ENCODE measurements around the gene SMIM45.

The SMIM45 gene

DNA sequence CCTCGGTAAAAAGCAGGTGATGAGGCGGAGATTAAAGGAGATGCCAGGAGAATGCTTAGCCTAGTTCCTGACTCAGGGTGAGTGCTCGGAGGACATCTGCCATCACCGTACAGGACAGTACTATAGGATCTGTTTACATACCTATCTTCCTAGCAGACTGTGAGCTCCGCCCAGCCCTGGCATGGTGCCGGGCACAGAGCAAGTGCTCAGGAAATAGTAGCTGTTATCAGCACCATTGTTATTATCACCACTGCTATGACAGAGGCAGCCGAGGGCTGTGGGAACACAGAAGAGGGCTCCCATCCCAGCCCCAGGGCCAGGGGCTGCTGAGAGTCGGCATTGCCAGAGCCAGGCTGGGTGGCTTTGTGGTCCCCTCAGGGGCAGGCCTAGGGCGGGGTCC, 16.7 kb downstream of the SMIM45 start:
- DNase-seq (no peak), ATAC-seq (no peak)
- H3K27ac Mint-ChIP-seq = no peak overlapping the region
- peaks cover 28% of the 10 kb centered on the region for H3K27me3 Mint-ChIP-seq
- no peaks in the 10 kb centered on the region for H3K4me1 Mint-ChIP-seq
- no peak overlapping the region for H3K4me3 Mint-ChIP-seq
- H3K9me3 Mint-ChIP-seq = no peaks in the 10 kb centered on the region

DNA sequence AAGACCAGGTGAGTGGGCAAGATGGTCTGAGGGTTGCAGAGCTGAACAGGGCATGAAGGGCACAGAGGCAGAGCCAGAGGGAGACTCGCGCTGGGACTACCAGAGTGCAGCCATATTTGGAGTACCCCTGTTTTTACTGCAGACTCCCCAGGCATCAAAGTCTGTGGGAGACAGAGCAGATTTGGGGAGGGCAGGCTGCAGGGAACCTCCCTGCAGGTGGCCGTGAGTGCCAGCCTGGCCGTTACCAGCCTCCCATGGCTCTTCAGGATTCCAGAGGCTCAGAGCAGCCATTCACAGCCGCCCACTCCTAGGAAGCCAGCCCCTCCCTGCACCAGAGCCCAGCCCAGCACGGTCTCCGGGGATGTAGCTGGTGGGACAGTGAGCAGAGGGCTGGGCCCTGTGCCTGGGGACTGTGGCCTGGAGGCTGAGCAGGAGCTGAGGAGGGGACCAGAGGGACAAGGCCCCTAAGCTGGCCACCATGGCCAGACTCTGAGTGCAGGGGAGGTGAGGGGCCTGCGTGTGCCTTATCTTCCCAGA, 17.2 kb downstream of the SMIM45 start, which contains the start of gene SEPTIN3:
SEPTIN3 (plus strand) TSS at position 334 of the 537 bp plus-strand sequence. CDS start 2,050 bp downstream, outside the sequence.
- Mint-ChIP-seq H3K9me3 (no peaks in the 10 kb centered on the region), H3K4me3 (no peak within 1 kb of the TSS), H3K27ac (peak within 1 kb of the TSS in 1 of 2 donors; percentile 22), H3K27me3 (peaks cover 31% of the 10 kb centered on the region), H3K4me1 (no peaks in the 10 kb centered on the region)
- ATAC-seq = no peak
- no peak for DNase-seq

DNA sequence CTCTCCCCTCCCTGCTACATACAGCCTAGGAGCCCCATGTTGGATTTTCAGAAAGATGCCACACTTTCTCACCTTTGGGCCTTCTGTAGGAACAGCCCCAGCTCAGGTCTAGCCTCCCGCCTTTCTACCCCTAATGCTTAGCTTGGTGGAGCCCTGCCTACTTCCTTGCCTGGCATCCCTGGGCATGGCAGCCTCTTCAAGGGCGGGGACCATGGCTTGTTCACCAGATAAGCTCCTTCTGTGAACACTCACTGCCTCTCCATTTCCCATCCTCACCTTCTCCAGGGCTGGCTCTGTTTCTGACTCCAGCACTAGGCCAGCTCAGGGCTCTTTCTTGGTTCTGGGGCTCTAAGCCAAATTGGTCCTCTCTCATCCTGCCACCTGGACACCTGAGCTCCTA, 18.7 kb downstream of the SMIM45 start:
- H3K9me3 Mint-ChIP-seq = no peaks in the 10 kb centered on the region
- peaks cover 45% of the 10 kb centered on the region for H3K27me3 Mint-ChIP-seq
- H3K4me1 Mint-ChIP-seq = no peaks in the 10 kb centered on the region
- no peak overlapping the region for H3K4me3 Mint-ChIP-seq
- DNase-seq (no peak), ATAC-seq (no peak)
- H3K27ac Mint-ChIP-seq = no peak overlapping the region

DNA sequence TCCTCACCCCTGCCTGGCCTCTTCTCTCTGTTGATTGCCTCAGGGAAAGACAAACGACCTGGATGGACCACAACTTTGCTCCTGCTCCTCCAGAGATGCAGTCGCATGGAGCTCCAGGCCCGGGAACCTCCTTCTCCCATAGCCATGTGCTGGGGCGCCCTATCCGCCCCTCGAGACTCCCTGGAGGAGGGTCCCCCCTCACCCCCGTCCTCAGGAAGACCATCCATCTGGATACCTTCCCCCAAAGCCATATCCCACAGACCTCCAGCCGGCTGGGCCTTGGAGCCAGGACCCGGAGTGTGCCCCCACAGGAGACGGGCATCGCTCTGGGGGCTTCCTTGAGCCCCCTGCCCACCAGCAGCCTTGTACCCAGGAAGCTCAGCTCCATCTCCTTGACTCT, 19.5 kb downstream of the SMIM45 start:
- Mint-ChIP-seq H3K27me3 (peaks cover 53% of the 10 kb centered on the region), H3K4me3 (no peak overlapping the region), H3K27ac (no peak overlapping the region), H3K9me3 (no peaks in the 10 kb centered on the region), H3K4me1 (peaks cover 7% of the 10 kb centered on the region)
- DNase-seq (no peak), ATAC-seq (no peak)

DNA sequence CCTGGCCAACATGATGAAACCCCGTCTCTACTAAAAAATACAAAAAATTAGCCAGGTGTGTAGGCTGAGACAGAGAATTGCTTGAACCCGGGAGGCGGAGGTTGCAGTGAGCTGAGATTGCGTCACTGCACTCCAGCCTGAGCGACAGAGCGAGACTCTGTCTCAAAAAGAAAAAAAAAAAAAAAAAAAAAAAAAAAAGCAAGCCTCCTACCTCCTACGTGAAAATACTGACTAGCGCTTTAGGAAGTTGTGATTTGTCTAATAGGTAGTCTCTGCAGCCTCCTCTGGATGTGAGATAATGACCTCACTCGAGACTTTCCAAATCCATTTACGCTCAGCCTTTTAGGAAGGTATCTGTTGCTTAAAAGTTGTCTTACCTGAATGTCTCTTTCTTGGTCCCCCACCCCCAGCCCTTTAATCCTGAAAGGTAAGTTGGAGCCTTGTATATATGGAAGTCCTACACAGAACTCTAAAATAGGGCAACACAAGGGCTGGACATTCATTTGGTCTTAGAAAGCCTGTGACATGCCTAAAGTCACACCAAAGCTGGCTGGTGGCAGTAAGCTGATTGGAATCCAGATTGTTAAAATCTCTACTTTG, 22.8 kb downstream of the SMIM45 start:
- Mint-ChIP-seq H3K4me3 (no peak overlapping the region), H3K4me1 (peaks cover 7% of the 10 kb centered on the region)
- ATAC-seq = no peak

DNA sequence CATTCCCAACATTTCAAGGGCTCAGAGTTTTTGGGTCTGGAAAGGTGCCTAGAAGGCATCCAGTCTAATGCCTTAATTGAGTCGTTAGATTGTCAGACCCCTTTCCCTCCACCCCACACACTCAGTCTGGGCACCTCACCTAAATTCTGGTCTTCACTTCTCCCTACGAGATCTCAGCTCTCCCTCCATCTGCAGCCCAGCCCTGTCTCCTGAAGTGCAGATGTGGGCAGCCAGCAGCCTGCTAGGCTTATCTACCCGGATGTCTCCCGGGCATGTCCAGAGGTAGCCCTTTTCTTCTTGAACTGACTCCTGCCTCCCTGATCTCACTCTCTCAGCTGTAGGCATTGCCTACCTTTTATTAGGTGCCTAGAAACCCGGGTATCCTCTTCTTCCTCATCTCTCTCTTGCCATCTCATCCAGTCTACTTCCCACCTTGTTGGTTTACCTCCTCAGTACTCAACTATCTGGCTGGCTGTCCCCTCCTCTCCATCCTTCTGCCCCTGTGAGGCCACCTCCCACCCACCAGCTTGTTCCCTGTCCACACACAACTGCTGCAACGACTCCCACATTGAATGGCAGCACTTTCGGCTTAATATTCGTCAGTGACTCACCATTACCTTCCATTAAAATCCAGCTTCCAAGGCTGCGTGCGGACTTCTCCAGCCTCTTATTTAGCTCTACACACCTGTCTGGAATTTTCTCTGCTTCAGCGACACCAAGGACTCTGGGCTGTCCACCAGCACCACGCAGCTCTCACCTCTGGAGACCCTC, 23.5 kb downstream of the SMIM45 start:
- Mint-ChIP-seq H3K4me1 (peaks cover 7% of the 10 kb centered on the region), H3K4me3 (peak overlapping the region; percentile 43 to 59), H3K9me3 (no peaks in the 10 kb centered on the region), H3K27me3 (peaks cover 82% of the 10 kb centered on the region), H3K27ac (peak overlapping the region in 1 of 2 donors; percentile 31)
- no peak for DNase-seq
- ATAC-seq = no peak

More for the DNA sequence above, 22.8 kb downstream of the SMIM45 start:
- no peak overlapping the region for H3K27ac Mint-ChIP-seq
- H3K9me3 Mint-ChIP-seq = no peaks in the 10 kb centered on the region
- peaks cover 82% of the 10 kb centered on the region for H3K27me3 Mint-ChIP-seq
- no peak for DNase-seq

DNA sequence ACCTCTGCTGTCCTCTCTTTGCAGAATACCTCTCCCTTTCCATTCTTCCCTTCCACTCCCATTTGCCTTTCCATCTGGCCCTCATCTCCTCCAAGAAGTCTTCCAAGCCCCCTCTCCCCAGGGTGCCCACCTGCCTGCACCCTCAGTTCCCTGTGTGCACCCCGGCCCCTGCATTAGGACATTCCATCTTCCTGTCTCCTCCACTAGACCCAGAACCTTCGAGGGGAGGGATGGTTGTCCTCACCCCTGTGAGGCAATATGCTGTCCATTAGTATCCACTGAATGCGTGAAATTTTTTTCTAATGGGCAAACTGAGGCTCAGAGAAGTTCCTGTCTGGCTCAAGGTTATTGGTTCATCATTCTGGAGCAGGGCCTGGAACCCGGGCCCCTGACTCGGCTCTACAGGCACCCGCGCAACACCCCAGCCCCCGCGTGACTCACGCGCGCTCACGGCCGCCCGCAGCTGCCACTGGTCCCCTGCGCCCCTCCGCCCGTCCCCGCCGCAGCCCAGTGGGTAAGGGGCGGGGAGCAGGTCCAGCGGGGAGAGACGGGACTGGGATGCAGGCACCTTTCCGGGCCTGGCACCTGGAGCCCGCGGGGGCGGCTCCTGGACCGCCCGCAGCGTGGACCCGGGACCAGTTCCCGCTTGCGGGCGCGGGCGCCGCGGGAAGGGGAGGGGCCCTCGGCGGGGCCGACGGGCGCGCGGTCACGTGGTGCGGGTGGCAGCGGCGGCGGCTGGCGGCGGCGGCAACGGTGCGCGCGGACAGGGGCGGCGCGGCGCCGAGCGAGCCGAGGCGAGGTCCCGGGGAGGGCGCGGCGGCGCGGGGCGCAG, 24.3 kb downstream of the SMIM45 start:
- DNase-seq = peak in 1 of 2 donors; percentile 29
- peak overlapping the region in 1 of 2 donors; percentile 31 for H3K27ac Mint-ChIP-seq
- H3K4me1 Mint-ChIP-seq = peaks cover 7% of the 10 kb centered on the region
- peak overlapping the region; percentile 43 to 59 for H3K4me3 Mint-ChIP-seq
- ATAC-seq = peak; percentile 73
- H3K9me3 Mint-ChIP-seq = no peaks in the 10 kb centered on the region
- H3K27me3 Mint-ChIP-seq = peaks cover 75% of the 10 kb centered on the region

DNA sequence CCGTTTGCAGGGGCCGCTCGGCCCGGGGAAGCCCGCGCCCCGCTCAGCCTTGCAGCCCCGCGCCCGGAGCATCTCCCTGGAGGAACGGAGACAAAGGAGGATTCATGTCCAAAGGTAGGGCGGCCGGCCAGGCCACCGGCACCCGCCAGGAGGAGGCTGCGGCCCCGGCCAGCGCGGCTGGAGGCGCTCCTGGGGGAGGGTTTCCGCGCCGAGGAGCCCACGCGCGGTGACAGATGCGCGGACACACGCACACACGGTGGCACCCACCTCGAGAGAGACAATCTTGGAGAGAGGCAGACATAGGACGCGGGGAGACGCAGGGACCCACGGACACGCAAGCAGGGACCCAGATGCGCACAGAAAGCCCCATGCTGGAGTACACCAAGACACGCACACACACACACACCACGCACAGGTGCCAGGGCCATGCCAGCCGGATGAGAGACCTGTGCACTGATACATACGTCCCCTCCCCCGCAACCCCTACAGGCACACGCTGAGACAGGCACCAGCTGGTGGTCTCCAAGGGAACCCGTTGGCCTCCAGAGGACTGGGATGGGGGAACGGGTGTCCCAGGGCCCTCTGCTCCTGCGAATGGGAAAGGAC, 25.1 kb downstream of the SMIM45 start:
- Mint-ChIP-seq H3K9me3 (no peaks in the 10 kb centered on the region), H3K4me3 (peak overlapping the region; percentile 4 to 38), H3K27me3 (peaks cover 67% of the 10 kb centered on the region), H3K4me1 (peaks cover 7% of the 10 kb centered on the region), H3K27ac (no peak overlapping the region)
- DNase-seq (no peak), ATAC-seq (peak; percentile 43)

DNA sequence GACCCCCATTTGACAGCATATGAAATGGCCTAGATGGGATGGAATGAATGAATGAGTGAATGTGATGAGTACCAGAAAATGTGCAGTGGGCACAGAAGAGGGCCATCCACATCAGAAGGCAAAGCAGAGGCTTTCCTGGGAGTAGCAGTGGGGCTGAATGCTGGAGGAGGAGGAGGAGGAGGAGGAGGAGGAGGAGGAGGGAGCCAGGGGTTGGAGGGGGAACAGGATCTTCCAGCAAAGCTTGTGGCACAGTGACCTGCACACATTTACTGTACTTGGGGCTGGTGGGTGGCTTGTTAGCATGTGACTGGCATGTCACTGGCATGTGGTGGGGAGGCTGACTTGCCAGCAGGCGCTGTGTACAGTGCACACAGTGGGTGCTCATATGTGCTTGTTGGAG, 26.8 kb downstream of the SMIM45 start:
- DNase-seq = no peak

DNA sequence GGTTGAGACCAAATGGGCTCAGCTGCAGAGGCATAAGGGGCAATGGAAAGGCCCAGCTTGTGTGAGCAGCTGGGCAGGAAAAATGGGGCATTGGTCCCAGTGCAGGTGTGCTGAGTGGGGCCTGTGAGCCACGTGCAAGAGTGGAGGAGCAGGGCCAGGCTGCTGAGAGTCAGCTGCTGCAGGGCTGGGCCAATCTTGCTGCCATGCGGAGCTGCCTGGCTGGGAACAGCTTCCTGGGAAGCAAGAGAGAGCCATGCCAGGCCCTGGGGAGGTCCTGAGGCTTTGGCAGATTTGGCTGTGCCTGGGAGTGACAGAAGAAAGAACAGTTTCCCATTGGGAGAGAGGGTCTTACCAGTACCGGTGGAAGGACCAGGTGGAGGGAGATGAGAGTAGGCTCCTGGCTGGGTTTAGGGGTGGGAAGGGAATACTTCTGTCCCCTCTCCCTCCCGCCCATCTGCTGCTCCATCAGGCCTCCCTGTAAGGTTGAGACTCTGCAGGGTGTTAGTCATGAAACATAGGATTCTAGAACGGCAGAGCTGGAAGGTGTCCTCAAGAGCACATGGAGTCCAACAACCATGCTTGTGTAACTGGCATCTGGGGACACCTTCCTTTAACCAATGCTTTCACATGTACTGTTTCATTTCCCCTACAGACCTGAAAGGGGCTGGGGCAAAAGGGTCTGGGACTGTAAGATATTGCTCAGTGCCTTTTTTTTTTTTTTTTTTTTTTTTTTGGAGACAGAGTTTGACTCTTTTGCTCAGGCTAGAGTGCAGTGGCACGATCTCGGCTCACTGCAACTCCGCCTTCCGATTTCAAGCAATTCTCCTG, 27.7 kb downstream of the SMIM45 start:
- H3K9me3 Mint-ChIP-seq = no peaks in the 10 kb centered on the region
- H3K27me3 Mint-ChIP-seq = peaks cover 47% of the 10 kb centered on the region

More for the DNA sequence above, 26.8 kb downstream of the SMIM45 start:
- Mint-ChIP-seq H3K4me1 (peaks cover 7% of the 10 kb centered on the region), H3K27me3 (peaks cover 55% of the 10 kb centered on the region), H3K9me3 (no peaks in the 10 kb centered on the region), H3K4me3 (no peak overlapping the region), H3K27ac (no peak overlapping the region)
- ATAC-seq = no peak

DNA sequence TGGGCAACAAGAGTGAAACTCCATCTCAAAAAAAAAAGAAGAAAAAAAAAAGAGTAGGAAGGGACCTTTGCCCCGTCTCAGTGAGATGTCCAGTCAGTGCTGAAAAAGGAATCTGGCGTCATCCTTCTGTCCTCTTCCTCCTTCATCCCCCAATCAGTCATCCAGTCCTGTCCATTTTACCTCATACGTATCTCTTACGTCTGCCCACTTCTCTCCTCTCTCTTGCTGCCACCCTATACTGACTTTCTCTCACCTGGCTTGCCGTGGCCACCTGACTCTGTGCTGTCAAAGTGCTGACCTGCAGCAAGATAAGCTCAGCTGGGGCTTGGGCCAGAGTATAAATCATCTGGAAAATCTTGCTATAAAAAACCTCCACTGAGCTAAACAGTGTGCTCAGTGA, 30.9 kb downstream of the SMIM45 start:
- peaks cover 25% of the 10 kb centered on the region for H3K27me3 Mint-ChIP-seq
- DNase-seq (no peak), ATAC-seq (no peak)
- H3K9me3 Mint-ChIP-seq = no peaks in the 10 kb centered on the region
- H3K4me3 Mint-ChIP-seq = no peak overlapping the region
- H3K27ac Mint-ChIP-seq = no peak overlapping the region
- H3K4me1 Mint-ChIP-seq = no peaks in the 10 kb centered on the region

More for the DNA sequence above, 27.7 kb downstream of the SMIM45 start:
- Mint-ChIP-seq H3K27ac (no peak overlapping the region), H3K4me3 (no peak overlapping the region), H3K4me1 (peaks cover 7% of the 10 kb centered on the region)
- DNase-seq = no peak
- ATAC-seq = no peak

DNA sequence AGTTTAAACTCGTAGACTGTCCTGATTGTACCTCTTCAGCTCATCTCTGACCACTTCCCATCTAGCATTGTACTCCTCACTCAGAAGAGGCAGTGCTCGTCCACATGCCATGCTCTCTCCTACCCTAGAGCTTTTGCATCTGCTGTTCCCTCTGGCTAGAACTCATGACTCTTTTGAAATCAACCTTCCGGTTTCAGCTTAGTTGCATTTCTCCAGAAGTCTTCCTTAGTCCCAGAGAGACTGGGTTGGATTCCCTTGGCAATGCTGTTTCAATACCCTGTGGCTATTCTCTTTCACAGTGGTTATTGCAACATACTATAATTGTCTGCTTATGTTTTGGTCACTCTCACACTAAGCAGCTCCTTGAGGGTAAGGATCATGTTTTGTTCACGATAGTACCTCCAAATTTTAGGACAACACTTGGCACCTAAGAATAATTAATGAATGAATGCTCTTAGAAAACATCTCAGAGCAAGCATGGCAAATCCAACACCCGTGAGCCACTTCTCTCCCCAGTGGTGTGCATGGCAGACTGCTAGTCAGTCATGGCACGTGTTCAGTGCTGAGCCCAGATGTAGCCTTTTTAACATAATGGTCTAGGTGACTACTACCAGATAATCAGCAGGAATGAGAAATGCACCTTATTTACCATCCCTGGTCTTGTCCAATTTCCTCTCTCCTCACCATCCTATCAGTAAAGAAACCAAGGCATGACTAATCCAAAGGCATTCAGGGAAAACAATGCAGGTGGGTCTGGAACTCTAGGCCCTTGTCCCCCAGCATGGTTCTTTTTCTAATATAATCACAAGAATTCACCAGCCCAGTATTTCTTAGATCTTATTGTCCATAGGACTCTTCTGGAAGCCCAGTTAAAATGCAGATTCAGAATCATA, 31.8 kb downstream of the SMIM45 start:
- Mint-ChIP-seq H3K27ac (no peak overlapping the region), H3K4me1 (no peaks in the 10 kb centered on the region), H3K9me3 (no peaks in the 10 kb centered on the region), H3K4me3 (no peak overlapping the region), H3K27me3 (peaks cover 20% of the 10 kb centered on the region)
- ATAC-seq = no peak
- DNase-seq = no peak

DNA sequence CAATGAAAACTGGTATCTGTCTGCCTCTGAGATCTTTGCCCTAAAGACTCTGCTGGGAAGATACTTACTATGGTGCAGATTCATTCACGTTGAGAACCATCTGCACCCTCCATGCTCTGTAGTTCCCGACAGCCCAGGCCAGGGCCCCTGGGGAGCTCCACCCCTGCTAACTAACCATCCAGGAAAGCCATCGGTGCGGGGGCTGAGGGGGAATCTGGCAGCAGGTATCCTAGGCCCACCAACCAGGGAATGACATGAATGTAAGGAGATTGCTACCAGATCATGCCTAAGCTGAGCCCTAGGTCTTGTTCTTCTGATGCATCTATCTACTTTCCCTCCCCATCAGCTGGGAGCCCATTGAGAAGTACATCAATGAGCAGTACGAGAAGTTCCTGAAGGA, 35.3 kb downstream of the SMIM45 start:
- peaks cover 11% of the 10 kb centered on the region for H3K27me3 Mint-ChIP-seq
- H3K4me3 Mint-ChIP-seq = no peak overlapping the region
- no peak overlapping the region for H3K27ac Mint-ChIP-seq
- no peaks in the 10 kb centered on the region for H3K9me3 Mint-ChIP-seq
- no peak for ATAC-seq
- no peak for DNase-seq
- H3K4me1 Mint-ChIP-seq = no peaks in the 10 kb centered on the region

DNA sequence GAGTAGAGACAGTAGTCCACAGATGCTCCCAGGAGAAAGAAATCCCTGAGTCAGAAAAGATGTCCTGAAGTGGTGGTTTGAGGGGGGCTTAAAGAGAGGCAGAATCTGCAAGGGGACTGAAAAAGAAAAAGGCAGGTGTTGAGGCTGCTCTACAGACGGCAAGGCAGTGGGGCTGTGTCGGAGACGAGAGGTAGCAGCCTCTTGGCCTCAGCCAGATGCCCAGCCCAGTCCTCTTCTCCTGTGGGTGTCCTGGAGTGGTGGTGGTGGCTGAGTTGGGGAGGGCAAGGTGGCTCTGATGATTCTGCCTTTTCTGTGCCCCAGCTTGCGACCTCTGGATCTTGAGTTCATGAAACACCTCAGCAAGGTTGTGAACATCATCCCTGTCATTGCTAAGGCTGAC, 37.3 kb downstream of the SMIM45 start:
- Mint-ChIP-seq H3K4me1 (no peaks in the 10 kb centered on the region), H3K27me3 (peaks cover 11% of the 10 kb centered on the region), H3K4me3 (no peak overlapping the region), H3K27ac (no peak overlapping the region), H3K9me3 (no peaks in the 10 kb centered on the region)
- ATAC-seq (no peak), DNase-seq (no peak)

Data from stimulated activated naive CD8-positive, alpha-beta T cell treated with anti-CD3 and anti-CD28 coated beads, Interleukin-15, amount 100 ng/mL, for 72 hours (primary cell).